Right lobe of liver (tissue), 6 donors: ENCODE data around the gene ADAMTS16. TPM values are rescaled to one million over a fixed set of nuclear protein-coding genes. Genes with fewer than 3 reads are reported as not detected.

Source experiments
- ATAC-seq, 4 donors: fragments of 200-7000 bp; cut with Tn5 transposase; one replicate each; pipeline ENCODE4 v1.9.1; 2020; ENCODE audit warnings: mild to moderate bottlenecking in 4 of 4, moderate library complexity in 4 of 4
- DNase-seq, 3 donors: peaks; one replicate each; pipeline ENCODE4 v3.0.0-alpha.2; 2020
- H3K27ac ChIP-seq, 3 donors: fragments of 200-600 bp; one replicate each; pipeline ENCODE4 v1.8.0; 2022
- H3K27me3 ChIP-seq, 2 donors: fragments of 200-600 bp; one replicate each; pipeline ENCODE4 v1.8.0; 2022
- H3K36me3 ChIP-seq, 4 donors: fragments of 200-600 bp; sonication (generic) in 1 of 4; one replicate each; pipeline versions ENCODE4 v1.5.1 to v1.8.0; 2017 to 2022; ENCODE audit warnings: control low read depth in 1 of 4
- H3K4me1 ChIP-seq, 4 donors: fragments of 200-600 bp; sonication (generic) in 1 of 4; one replicate each; pipeline versions ENCODE4 v1.5.1 to v1.8.0; 2017 to 2022; ENCODE audit warnings: control low read depth in 1 of 4
- H3K4me3 ChIP-seq, 3 donors: fragments of 200-600 bp; one replicate each; pipeline ENCODE4 v1.8.0; 2022
- H3K9me3 ChIP-seq, 4 donors: fragments of 200-600 bp; sonication (generic) in 1 of 4; one replicate each; pipeline versions ENCODE4 v1.5.1 to v1.8.0; 2017 to 2022; ENCODE audit warnings: control low read depth in 1 of 4
- POLR2A ChIP-seq: fragments of 450-650 bp; IDR thresholded peaks from one replicate; pipeline ENCODE4 v1.6.1; 2017; ENCODE audit warnings: antibody characterized with exemption, mild to moderate bottlenecking
- WGBS: methylation state at CpG from one replicate; pipeline ENCODE4 v1.1.6; 2018; ENCODE audit warnings: low coverage, low lambda C conversion rate; ENCODE audit not compliant: insufficient coverage; ENCODE audit errors: missing lambda C conversion rate; 5-methylcytosine and 5-hydroxymethylcytosine counted together
- intact Hi-C, 2 donors: fragments of 100-400 bp; cut with DNase I; formaldehyde crosslinking; loops; one replicate each; pipeline versions ENCODE4 v1.11.2 to v1.14.1; 2022
- total RNA-seq, 6 experiments: library from RNA; depleted of rRNA in 2 of 6; stranded (reverse); fragments of >200 nt in 2 of 6; fragmentation: NEBNext Ultra II Directional in 3 of 6; extraction: Animal tissue kit (Norgen Biotek cat#: 25700) in 3 of 6; gene quantifications; one replicate each; pipeline versions ENCODE4 v1.1.0 to v1.2.4, GENCODE V29; 2016 to 2023
- TF ChIP-seq, protein P1 (sequence below), 4 donors: fragments of 200-600 bp in 3 of 4; fragments of 450-650 bp in 1 of 4; IDR thresholded peaks; one replicate each; pipeline versions ENCODE4 v1.5.1 to v1.8.0; 2016 to 2022; ENCODE audit warnings: antibody characterized with exemption in 4 of 4, mild to moderate bottlenecking in 2 of 4
- donor health status: DM: no; HTN: yes; CAD: no.
- donor health status: DM: no; HTN: no; CAD: no.
- donor health status: DM: no; HTN: no; CAD: no.
- donor health status: DM: no; HTN: yes; CAD: no.
- donor health status: DM: no; HTN: yes; CAD: no.

Gene ADAMTS16
- total RNA-seq, 6 experiments from 2014 or later: not detected

DNA sequence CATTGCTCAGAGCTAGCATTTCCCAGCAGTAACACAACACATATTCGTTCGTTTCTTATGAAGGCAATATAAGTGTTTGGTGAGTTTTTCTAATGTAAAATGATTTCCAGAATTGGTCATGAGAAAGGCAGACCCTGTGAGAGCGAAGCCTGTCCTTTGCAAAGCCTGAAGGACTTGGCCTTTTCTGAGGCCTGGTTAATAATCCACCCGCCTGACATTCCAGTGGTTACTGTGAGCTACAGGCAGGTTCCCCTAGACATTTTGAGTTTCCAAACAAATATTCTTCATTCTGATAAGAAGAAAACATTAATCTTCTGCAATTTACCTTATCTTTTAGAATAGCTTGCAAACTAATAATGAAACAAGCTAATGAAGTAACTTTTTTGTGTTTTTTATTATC lies 38.0 kb downstream of the ADAMTS16 start:
- Histone ChIP-seq H3K36me3 (no peaks in the 10 kb centered on the region), H3K27ac (no peak overlapping the region), H3K9me3 (no peaks in the 10 kb centered on the region), H3K27me3 (no peaks in the 10 kb centered on the region), H3K4me1 (peaks cover 0 to 8% (median 0%) of the 10 kb centered on the region in 4 donors), H3K4me3 (no peak overlapping the region)
- no peak for TF ChIP-seq POLR2A
- TF ChIP-seq, protein P1, sequence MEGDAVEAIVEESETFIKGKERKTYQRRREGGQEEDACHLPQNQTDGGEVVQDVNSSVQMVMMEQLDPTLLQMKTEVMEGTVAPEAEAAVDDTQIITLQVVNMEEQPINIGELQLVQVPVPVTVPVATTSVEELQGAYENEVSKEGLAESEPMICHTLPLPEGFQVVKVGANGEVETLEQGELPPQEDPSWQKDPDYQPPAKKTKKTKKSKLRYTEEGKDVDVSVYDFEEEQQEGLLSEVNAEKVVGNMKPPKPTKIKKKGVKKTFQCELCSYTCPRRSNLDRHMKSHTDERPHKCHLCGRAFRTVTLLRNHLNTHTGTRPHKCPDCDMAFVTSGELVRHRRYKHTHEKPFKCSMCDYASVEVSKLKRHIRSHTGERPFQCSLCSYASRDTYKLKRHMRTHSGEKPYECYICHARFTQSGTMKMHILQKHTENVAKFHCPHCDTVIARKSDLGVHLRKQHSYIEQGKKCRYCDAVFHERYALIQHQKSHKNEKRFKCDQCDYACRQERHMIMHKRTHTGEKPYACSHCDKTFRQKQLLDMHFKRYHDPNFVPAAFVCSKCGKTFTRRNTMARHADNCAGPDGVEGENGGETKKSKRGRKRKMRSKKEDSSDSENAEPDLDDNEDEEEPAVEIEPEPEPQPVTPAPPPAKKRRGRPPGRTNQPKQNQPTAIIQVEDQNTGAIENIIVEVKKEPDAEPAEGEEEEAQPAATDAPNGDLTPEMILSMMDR (IDR thresholded peaks at IDR 0.05): no peak
- DNase-seq (no peak), ATAC-seq (peak; percentile 79 to 86 (median 82))
- WGBS: 37% methylated on average over 4 of the region's 4 CpGs
- intact Hi-C loops: no loop called here

DNA sequence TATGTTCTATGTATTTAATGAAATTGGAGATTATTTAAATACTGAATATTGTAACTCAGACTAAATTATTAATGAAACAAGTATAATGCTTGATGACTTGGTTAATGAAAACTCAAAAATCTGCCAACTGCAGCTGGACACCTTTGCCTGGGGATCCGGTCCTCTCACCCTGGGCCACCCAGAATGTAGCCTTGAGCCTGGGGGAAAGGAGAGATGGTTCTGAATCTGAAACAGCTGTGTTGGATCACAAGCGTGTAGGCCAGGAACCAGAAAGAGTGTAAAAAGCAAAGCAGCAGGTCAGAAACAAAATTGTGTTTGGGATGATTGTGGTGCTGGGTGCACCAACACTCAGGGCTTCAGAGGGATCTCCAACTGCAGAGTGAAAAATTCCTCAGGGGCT lies 38.5 kb downstream of the ADAMTS16 start:
- H3K27ac ChIP-seq: no peak overlapping the region
- 63% methylated on average over 2 of the region's 2 CpGs for WGBS
- H3K4me1 ChIP-seq: peaks cover 0 to 8% (median 0%) of the 10 kb centered on the region in 4 donors
- TF ChIP-seq, protein P1 (IDR thresholded peaks at IDR 0.05): no peak
- TF ChIP-seq POLR2A: no peak
- H3K27me3 ChIP-seq: no peaks in the 10 kb centered on the region
- DNase-seq: no peak
- H3K4me3 ChIP-seq: no peak overlapping the region
- no peaks in the 10 kb centered on the region for H3K9me3 ChIP-seq
- no peak for ATAC-seq
- no peaks in the 10 kb centered on the region for H3K36me3 ChIP-seq
- intact Hi-C loops: no loop called here

- no peak for DNase-seq
- no peaks in the 10 kb centered on the region for H3K9me3 ChIP-seq
- no peaks in the 10 kb centered on the region for H3K27me3 ChIP-seq
- no peak overlapping the region for H3K27ac ChIP-seq
- H3K36me3 ChIP-seq: no peaks in the 10 kb centered on the region
- peaks cover 0 to 8% (median 0%) of the 10 kb centered on the region in 4 donors for H3K4me1 ChIP-seq
- 60% methylated on average over 5 of the region's 5 CpGs for WGBS
- TF ChIP-seq, protein P1 (IDR thresholded peaks at IDR 0.05): no peak
- no peak for TF ChIP-seq POLR2A
- ATAC-seq: no peak
- H3K4me3 ChIP-seq: no peak overlapping the region
- intact Hi-C loops: no loop called here
Observed at GRCh38 chr5:5179079-5179478, 38.9 kb downstream of the ADAMTS16 start.

DNA sequence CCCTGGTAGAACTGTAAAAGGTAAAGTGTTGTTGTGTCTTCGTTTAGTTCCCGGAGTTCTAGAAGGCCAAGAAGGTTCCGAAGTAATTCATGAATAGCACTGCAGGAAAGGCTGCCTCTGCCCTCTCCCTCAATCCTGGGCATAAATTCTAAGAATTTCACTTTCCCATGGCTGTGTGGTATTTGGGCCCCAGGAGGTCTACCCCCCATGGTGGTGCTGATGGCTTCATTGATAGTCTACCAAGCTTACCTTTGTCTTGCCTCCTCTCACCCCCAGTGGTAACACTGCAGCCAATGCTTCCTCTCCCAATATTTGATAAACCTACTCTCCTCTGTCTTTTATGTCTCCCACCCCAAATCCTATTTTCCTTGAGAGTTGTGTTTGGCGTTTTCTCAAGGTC lies 39.5 kb downstream of the ADAMTS16 start:
- TF ChIP-seq, protein P1 (IDR thresholded peaks at IDR 0.05): no peak
- TF ChIP-seq POLR2A: no peak
- H3K4me1 ChIP-seq: peaks cover 0 to 8% (median 0%) of the 10 kb centered on the region in 4 donors
- 74% methylated on average over 4 of the region's 4 CpGs for WGBS
- H3K27me3 ChIP-seq: no peaks in the 10 kb centered on the region
- intact Hi-C loops: no loop called here
- no peak overlapping the region for H3K27ac ChIP-seq
- H3K9me3 ChIP-seq: no peaks in the 10 kb centered on the region
- DNase-seq (no peak), ATAC-seq (no peak)
- no peaks in the 10 kb centered on the region for H3K36me3 ChIP-seq
- no peak overlapping the region for H3K4me3 ChIP-seq
